Measurements from ENCODE around the gene CRYZL1.

GRCh38 chr21:33686386-33686785 lies 44.8 kb upstream of the CRYZL1 start:
- TF ChIP-seq CTCF (IDR thresholded peaks at IDR 0.05) (no peak), EP300 (IDR thresholded peaks at IDR 0.05) (no peak), POLR2AphosphoS5 (IDR thresholded peaks at IDR 0.05) (no peak)
